HepG2 (cell line): ENCODE data around the gene THOC7. TPM values are rescaled to one million over a fixed set of nuclear protein-coding genes. Genes with fewer than 3 reads are reported as not detected.

Experiments
- ASH2L ChIP-seq: fragments of 300-600, 200-600 bp; sonication (generic); IDR thresholded peaks from 2 replicates; pipeline ENCODE4 v1.7.0; 2017; ENCODE audit warnings: low read depth, mild to moderate bottlenecking, moderate library complexity, mixed read lengths, low read length; ENCODE audit not compliant: insufficient read length
- CCAR2 ChIP-seq: fragments of 200-400 bp; formaldehyde crosslinking; optimal IDR thresholded peaks from 2 replicates; pipeline ENCODE3; 2018; ENCODE audit warnings: low read depth, mild to moderate bottlenecking, low read length, moderate library complexity
- ELF4 ChIP-seq: sonication (generic); formaldehyde crosslinking; IDR thresholded peaks from 2 replicates; pipeline ENCODE4 v1.5.0; 2020; ENCODE audit warnings: missing genetic modification reagents, mild to moderate bottlenecking, moderate library complexity, borderline replicate concordance
- JDP2 ChIP-seq: sonication (generic); formaldehyde crosslinking; IDR thresholded peaks from 2 replicates; pipeline ENCODE4 v1.8.1; 2022; ENCODE audit warnings: missing genetic modification reagents, borderline replicate concordance
- MAZ ChIP-seq, 2 experiments: sonication (generic) in 1 of 2; formaldehyde crosslinking in 1 of 2; IDR thresholded peaks; 2 replicates each; pipeline versions ENCODE4 v1.5.0 to v1.6.1; 2012 to 2020; ENCODE audit warnings: low read depth in 2 of 2, mild to moderate bottlenecking in 2 of 2, borderline replicate concordance in 1 of 2, improper control_type of control experiment in 1 of 2, low read length in 1 of 2, missing genetic modification reagents in 1 of 2, moderate library complexity in 1 of 2
- MTA1 ChIP-seq: sonication (generic); formaldehyde crosslinking; IDR thresholded peaks from 2 replicates; pipeline ENCODE4 v1.4.0; 2020; ENCODE audit warnings: missing genetic modification reagents, mild to moderate bottlenecking, borderline replicate concordance
- PAWR ChIP-seq: sonication (generic); formaldehyde crosslinking; IDR thresholded peaks from 2 replicates; pipeline ENCODE4 v1.4.0; 2020; ENCODE audit warnings: missing genetic modification reagents, mild to moderate bottlenecking, borderline replicate concordance
- TSC22D2 ChIP-seq: sonication (generic); formaldehyde crosslinking; IDR thresholded peaks from 2 replicates; pipeline ENCODE4 v1.5.1; 2020; ENCODE audit warnings: missing genetic modification reagents, mild to moderate bottlenecking, borderline replicate concordance
- ZFP36 ChIP-seq: fragments of 150-350 bp; IDR thresholded peaks from 2 replicates; pipeline ENCODE4 v1.6.1; 2018; ENCODE audit warnings: borderline replicate concordance, low read length, low read depth; ENCODE audit not compliant: partially characterized antibody
- ZFP36L1 ChIP-seq: sonication (generic); formaldehyde crosslinking; IDR thresholded peaks from 2 replicates; pipeline ENCODE4 v1.8.0; 2022; ENCODE audit warnings: mild to moderate bottlenecking, missing genetic modification reagents, moderate library complexity
- ZNF430 ChIP-seq: sonication (generic); formaldehyde crosslinking; IDR thresholded peaks from 2 replicates; pipeline ENCODE4 v1.9.0; 2021; ENCODE audit warnings: mild to moderate bottlenecking, missing genetic modification reagents
- ZNF605 ChIP-seq: sonication (generic); formaldehyde crosslinking; IDR thresholded peaks from 2 replicates; pipeline ENCODE4 v1.8.0; 2022; ENCODE audit warnings: mild to moderate bottlenecking, missing genetic modification reagents
- ZNF883 ChIP-seq: sonication (generic); formaldehyde crosslinking; IDR thresholded peaks from 2 replicates; pipeline ENCODE4 v1.5.1; 2020; ENCODE audit warnings: mild to moderate bottlenecking, missing genetic modification reagents; ENCODE audit errors: not compliant biosample characterization
- polyA plus RNA-seq, 8 experiments: library from polyadenylated mRNA; depleted of rRNA in 3 of 8; stranded (reverse) in 7 of 8; unstranded in 1 of 8; fragments of >200 nt; fragmentation: Illumina TruSeq in 4 of 8; extraction: Trizol in 4 of 8; gene quantifications; 2 replicates each; pipeline versions ENCODE4 v1.2.1 to v1.2.3, GENCODE V29; 2011 to 2016; ENCODE audit warnings: low read depth in 4 of 8, missing spikeins in 1 of 8, mixed read lengths in 1 of 8; ENCODE audit not compliant: insufficient read depth in 1 of 8
- total RNA-seq, 5 experiments: library from RNA; depleted of rRNA; stranded (reverse); fragments of >200 nt; fragmentation: Illumina TruSeq; extraction: Trizol; gene quantifications; 2 replicates each; pipeline ENCODE4 v1.2.3, GENCODE V29; 2016; ENCODE audit warnings: low read depth in 1 of 5
- TF ChIP-seq, protein P1 (sequence below): sonication (generic); formaldehyde crosslinking; IDR thresholded peaks from 2 replicates; pipeline ENCODE4 v1.5.0; 2020; ENCODE audit warnings: mild to moderate bottlenecking, missing genetic modification reagents, borderline replicate concordance
- TF ChIP-seq, protein P2 (sequence below): sonication (generic); formaldehyde crosslinking; IDR thresholded peaks from 2 replicates; pipeline ENCODE4 v1.4.0; 2020; ENCODE audit warnings: missing genetic modification reagents, mild to moderate bottlenecking, borderline replicate concordance
- TF ChIP-seq, protein P3 (sequence below): IDR thresholded peaks from 2 replicates; pipeline ENCODE4 v1.6.1; 2018; ENCODE audit warnings: missing genetic modification reagents, mild to moderate bottlenecking, missing compliant biosample characterization
- TF ChIP-seq, protein P4 (sequence below), 2 experiments: fragments of 450-650 bp in 1 of 2; sonication (generic) in 1 of 2; formaldehyde crosslinking; IDR thresholded peaks; 2 replicates each; pipeline versions ENCODE4 v1.5.0 to v1.8.0; 2020 to 2022; ENCODE audit warnings: mild to moderate bottlenecking in 1 of 2, missing genetic modification reagents in 1 of 2

Gene THOC7
- total and polyA plus RNA-seq, 2 of the 13 experiments (the other 11 are each of a cell fraction or from before 2014, with no cell fraction given) = 32.8 to 63.5 TPM

DNA sequence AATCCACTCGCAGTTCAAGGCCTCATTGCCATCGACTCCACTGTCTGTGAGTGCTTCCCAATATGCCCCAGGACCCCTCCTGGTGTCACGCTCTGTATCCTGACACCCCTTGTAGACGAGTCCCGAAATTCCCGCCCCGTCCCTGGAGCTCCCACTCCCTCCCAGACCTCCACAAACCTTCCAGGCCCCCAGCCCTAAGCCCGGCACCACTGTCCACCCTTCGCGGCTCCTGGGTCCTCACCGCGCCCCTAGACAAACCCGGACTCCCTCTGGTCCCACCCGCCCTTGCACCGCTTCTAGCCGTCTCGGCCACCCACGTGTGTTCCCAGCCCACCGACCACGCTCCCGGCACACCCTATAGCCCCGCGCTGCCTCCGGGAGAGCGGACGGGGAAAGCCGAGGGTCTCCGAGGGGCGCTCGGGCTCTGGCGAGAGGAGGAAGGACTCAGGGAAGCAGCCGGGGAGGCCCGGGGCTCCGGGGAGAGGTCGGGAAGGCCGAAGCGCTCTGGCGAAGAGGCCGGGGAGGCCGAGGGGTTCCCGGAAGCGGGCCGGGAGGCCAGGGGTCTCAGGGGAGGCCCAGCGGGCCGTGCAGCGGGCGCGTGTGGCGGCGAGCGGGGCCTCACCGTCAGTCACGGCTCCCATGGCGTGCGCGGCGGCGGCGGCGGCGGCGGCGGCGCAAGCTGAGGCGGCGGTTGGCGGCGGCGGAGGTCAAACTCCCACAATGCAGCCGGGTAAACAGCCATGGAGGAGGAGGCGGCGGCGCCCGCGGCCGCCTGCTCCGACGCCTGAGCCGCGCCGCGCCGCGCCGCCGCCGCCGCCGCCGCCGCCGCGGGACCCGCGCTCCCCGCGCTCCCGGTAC is at the start of gene THOC7, which contains the start of gene ATXN7 (continued):
- TF ChIP-seq MTA1 (0 out of 2 replicates have a peak, but pooled peaks have one; percentile 28), ASH2L (peak; percentile 75), ZNF883 (CRISPR knock-in tag) (peak; percentile 26), PAWR (no peak), MAZ (IDR thresholded peaks at IDR 0.05; ENCODE audit: borderline replicate concordance, low read depth, low read length) (no peak), MAZ (CRISPR knock-in tag; IDR thresholded peaks at IDR 0.05; ENCODE audit: low read depth) (no peak; the same call in 1 of the 2 replicates), ELF4 (CRISPR knock-in tag) (no peak), ZNF605 (CRISPR knock-in tag) (no peak), TSC22D2 (peak; percentile 68; the same call in 1 of the 2 replicates), ZFP36L1 (CRISPR knock-in tag) (no peak), ZNF430 (CRISPR knock-in tag) (no peak), CCAR2 (no peak), JDP2 (CRISPR knock-in tag) (no peak), ZFP36 (no peak)
- TF ChIP-seq, protein P1, sequence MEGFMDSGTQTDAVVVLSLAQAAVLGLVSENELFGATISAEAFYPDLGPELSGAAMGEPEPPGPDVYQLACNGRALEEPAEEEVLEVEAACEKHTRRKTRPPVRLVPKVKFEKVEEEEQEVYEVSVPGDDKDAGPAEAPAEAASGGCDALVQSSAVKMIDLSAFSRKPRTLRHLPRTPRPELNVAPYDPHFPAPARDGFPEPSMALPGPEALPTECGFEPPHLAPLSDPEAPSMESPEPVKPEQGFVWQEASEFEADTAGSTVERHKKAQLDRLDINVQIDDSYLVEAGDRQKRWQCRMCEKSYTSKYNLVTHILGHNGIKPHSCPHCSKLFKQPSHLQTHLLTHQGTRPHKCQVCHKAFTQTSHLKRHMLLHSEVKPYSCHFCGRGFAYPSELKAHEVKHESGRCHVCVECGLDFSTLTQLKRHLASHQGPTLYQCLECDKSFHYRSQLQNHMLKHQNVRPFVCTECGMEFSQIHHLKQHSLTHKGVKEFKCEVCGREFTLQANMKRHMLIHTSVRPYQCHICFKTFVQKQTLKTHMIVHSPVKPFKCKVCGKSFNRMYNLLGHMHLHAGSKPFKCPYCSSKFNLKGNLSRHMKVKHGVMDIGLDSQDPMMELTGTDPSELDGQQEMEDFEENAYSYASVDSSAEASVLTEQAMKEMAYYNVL (CRISPR knock-in tag) = no peak
- TF ChIP-seq, protein P2, sequence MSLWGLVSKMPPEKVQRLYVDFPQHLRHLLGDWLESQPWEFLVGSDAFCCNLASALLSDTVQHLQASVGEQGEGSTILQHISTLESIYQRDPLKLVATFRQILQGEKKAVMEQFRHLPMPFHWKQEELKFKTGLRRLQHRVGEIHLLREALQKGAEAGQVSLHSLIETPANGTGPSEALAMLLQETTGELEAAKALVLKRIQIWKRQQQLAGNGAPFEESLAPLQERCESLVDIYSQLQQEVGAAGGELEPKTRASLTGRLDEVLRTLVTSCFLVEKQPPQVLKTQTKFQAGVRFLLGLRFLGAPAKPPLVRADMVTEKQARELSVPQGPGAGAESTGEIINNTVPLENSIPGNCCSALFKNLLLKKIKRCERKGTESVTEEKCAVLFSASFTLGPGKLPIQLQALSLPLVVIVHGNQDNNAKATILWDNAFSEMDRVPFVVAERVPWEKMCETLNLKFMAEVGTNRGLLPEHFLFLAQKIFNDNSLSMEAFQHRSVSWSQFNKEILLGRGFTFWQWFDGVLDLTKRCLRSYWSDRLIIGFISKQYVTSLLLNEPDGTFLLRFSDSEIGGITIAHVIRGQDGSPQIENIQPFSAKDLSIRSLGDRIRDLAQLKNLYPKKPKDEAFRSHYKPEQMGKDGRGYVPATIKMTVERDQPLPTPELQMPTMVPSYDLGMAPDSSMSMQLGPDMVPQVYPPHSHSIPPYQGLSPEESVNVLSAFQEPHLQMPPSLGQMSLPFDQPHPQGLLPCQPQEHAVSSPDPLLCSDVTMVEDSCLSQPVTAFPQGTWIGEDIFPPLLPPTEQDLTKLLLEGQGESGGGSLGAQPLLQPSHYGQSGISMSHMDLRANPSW (CRISPR knock-in tag) = no peak
- TF ChIP-seq, protein P3, sequence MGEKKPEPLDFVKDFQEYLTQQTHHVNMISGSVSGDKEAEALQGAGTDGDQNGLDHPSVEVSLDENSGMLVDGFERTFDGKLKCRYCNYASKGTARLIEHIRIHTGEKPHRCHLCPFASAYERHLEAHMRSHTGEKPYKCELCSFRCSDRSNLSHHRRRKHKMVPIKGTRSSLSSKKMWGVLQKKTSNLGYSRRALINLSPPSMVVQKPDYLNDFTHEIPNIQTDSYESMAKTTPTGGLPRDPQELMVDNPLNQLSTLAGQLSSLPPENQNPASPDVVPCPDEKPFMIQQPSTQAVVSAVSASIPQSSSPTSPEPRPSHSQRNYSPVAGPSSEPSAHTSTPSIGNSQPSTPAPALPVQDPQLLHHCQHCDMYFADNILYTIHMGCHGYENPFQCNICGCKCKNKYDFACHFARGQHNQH (CRISPR knock-in tag) = peak; percentile 39; the same call in 1 of the 2 replicates
- TF ChIP-seq, protein P4, sequence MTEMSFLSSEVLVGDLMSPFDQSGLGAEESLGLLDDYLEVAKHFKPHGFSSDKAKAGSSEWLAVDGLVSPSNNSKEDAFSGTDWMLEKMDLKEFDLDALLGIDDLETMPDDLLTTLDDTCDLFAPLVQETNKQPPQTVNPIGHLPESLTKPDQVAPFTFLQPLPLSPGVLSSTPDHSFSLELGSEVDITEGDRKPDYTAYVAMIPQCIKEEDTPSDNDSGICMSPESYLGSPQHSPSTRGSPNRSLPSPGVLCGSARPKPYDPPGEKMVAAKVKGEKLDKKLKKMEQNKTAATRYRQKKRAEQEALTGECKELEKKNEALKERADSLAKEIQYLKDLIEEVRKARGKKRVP (CRISPR knock-in tag; IDR thresholded peaks at IDR 0.05) = no peak
